Measurements from ENCODE around the gene PIP5K1A.

DNA sequence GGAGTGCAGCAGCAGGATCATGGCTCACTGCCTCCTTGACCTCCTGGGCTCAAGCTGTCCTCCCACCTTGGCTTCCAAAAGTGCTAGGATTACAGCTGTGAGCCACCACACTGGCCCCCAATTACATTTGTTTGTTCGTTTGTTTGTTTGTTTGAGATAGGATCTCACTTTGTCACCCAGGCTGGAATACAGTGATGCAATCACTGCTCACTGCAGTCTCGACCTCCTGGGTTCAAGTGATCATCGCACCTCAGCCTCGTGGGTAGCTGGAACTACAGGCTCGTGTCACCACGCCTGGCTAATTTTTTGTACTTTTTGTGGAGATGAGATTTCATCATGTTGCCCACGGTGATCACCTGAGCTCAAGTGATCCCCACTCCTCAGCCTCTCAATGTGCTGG lies 6.3 kb upstream of the PIP5K1A start:
- no peak for TF ChIP-seq GATA2 (IDR thresholded peaks at IDR 0.05; ENCODE audit: low read depth, low read length)
- TF ChIP-seq GATA3 (IDR thresholded peaks at IDR 0.05; ENCODE audit: low read depth, low read length) = no peak
